Endodermal cell (in vitro differentiated cells): ENCODE results near the gene ADSL. TPM values are rescaled to one million over a fixed set of nuclear protein-coding genes. Genes with fewer than 3 reads are reported as not detected.

Experiments
- DNase-seq: peaks from one replicate; pipeline ENCODE4 v3.0.0-alpha.2; 2017
- H3K27ac ChIP-seq: 2 replicates; pipeline ENCODE4 v1.5.1; 2013; ENCODE audit warnings: mild to moderate bottlenecking, low read depth, low read length, moderate library complexity
- H3K27me3 ChIP-seq: 2 replicates; pipeline ENCODE4 v1.6.1; 2013; ENCODE audit warnings: mild to moderate bottlenecking, low read length, moderate library complexity; ENCODE audit not compliant: insufficient read depth, control insufficient read depth, poor library complexity, severe bottlenecking
- H3K36me3 ChIP-seq: 2 replicates; pipeline ENCODE4 v1.7.0; 2013; ENCODE audit warnings: mild to moderate bottlenecking, low read length, moderate library complexity; ENCODE audit not compliant: control insufficient read depth, insufficient read depth
- H3K4me1 ChIP-seq: one replicate; pipeline ENCODE4 v1.7.0; 2013; ENCODE audit warnings: low read length; ENCODE audit not compliant: control insufficient read depth, insufficient read depth
- H3K4me3 ChIP-seq: 2 replicates; pipeline ENCODE4 v1.5.1; 2013; ENCODE audit warnings: mild to moderate bottlenecking, low read length, moderate library complexity
- H3K9ac ChIP-seq: 2 replicates; pipeline ENCODE4 v1.6.1; 2013; ENCODE audit warnings: mild to moderate bottlenecking, low read length, moderate library complexity; ENCODE audit not compliant: poor library complexity, severe bottlenecking; ENCODE audit errors: extremely low read depth
- H3K9me3 ChIP-seq: 2 replicates; pipeline ENCODE4 v1.6.1; 2013; ENCODE audit warnings: mild to moderate bottlenecking, low read length, moderate library complexity; ENCODE audit not compliant: control insufficient read depth
- H3K27ac Mint-ChIP-seq: 2 replicates; pipeline ENCODE4 v1.8.0; 2020; ENCODE audit warnings: mixed read lengths
- H3K27me3 Mint-ChIP-seq: 2 replicates; pipeline ENCODE4 v1.8.0; 2021; ENCODE audit warnings: mild to moderate bottlenecking, mixed read lengths; ENCODE audit not compliant: insufficient read depth
- H3K36me3 Mint-ChIP-seq: 2 replicates; pipeline ENCODE4 v1.8.0; 2020; ENCODE audit warnings: low read depth, mixed read lengths
- H3K4me1 Mint-ChIP-seq: 2 replicates; pipeline ENCODE4 v1.8.0; 2020; ENCODE audit warnings: mixed read lengths
- H3K4me3 Mint-ChIP-seq: 2 replicates; pipeline ENCODE4 v1.8.0; 2020; ENCODE audit warnings: mild to moderate bottlenecking, moderate library complexity, mixed read lengths
- H3K9me3 Mint-ChIP-seq: 2 replicates; pipeline ENCODE4 v1.8.0; 2020; ENCODE audit warnings: mild to moderate bottlenecking, mixed read lengths
- CTCF ChIP-seq: fragments of 200-600 bp; sonication (generic); conservative IDR thresholded peaks from 2 replicates; pipeline ENCODE4 v1.5.0; 2021; ENCODE audit warnings: antibody characterized with exemption, mild to moderate bottlenecking
- WGBS, 2 experiments: methylation state at CpG; one replicate each; pipeline versions ENCODE4 v1.1.5 to v1.1.7; 2013; ENCODE audit warnings: missing lambda C conversion rate in 2 of 2, mixed read lengths in 1 of 2; ENCODE audit not compliant: insufficient coverage in 1 of 2, insufficient read length in 1 of 2; 5-methylcytosine and 5-hydroxymethylcytosine counted together
- total RNA-seq, 2 donors: library from RNA; stranded (reverse); fragmentation: NEBNext Ultra II Directional in 1 of 2; extraction: Animal tissue kit (Norgen Biotek cat#: 25700) in 1 of 2; gene quantifications; 2 replicates in 1 of 2; 3 replicates in 1 of 2; pipeline ENCODE4 v1.2.1, GENCODE V29; 2021

ADSL gene
- total RNA-seq, 2 donors from 2014 or later: 107 to 118 TPM

- H3K9me3 Mint-ChIP-seq: no peaks in the 10 kb centered on the region
- H3K4me3 Mint-ChIP-seq: no peak overlapping the region
- H3K36me3 ChIP-seq: peaks cover 56% of the 10 kb centered on the region
- H3K4me3 ChIP-seq: no peak overlapping the region
- no peak for DNase-seq
- TF ChIP-seq CTCF: no peak
- H3K4me1 Mint-ChIP-seq: peaks cover 5% of the 10 kb centered on the region
- no peak overlapping the region for H3K9ac ChIP-seq
- no peak overlapping the region for H3K27ac Mint-ChIP-seq
- H3K27me3 ChIP-seq: no peaks in the 10 kb centered on the region
- H3K27me3 Mint-ChIP-seq: no peaks in the 10 kb centered on the region
- H3K9me3 ChIP-seq: no peaks in the 10 kb centered on the region
- no peaks in the 10 kb centered on the region for H3K4me1 ChIP-seq
- WGBS, 2 experiments: 100% methylated on average over 2 to 3 of the region's 3 CpGs
- peaks cover 70% of the 10 kb centered on the region for H3K36me3 Mint-ChIP-seq
- no peak overlapping the region for H3K27ac ChIP-seq
These were observed 22.5 kb downstream of the ADSL start for GRCh38 chr22:40368836-40369235.

- peaks cover 34% of the 10 kb centered on the region for H3K36me3 Mint-ChIP-seq
- no peak overlapping the region for H3K4me3 Mint-ChIP-seq
- peaks cover 5% of the 10 kb centered on the region for H3K4me1 Mint-ChIP-seq
- WGBS, 2 experiments: 91 to 92% methylated on average over 8 of the region's 8 CpGs
- H3K9ac ChIP-seq: no peak overlapping the region
- no peaks in the 10 kb centered on the region for H3K27me3 Mint-ChIP-seq
- no peak for TF ChIP-seq CTCF
- H3K9me3 ChIP-seq: no peaks in the 10 kb centered on the region
- no peak overlapping the region for H3K4me3 ChIP-seq
- H3K36me3 ChIP-seq: peaks cover 12% of the 10 kb centered on the region
- no peaks in the 10 kb centered on the region for H3K9me3 Mint-ChIP-seq
- DNase-seq: no peak
- no peaks in the 10 kb centered on the region for H3K27me3 ChIP-seq
- no peak overlapping the region for H3K27ac Mint-ChIP-seq
- no peaks in the 10 kb centered on the region for H3K4me1 ChIP-seq
- no peak overlapping the region for H3K27ac ChIP-seq
These were observed 28.3 kb downstream of the ADSL start for GRCh38 chr22:40374567-40374966.

- H3K9me3 Mint-ChIP-seq: no peaks in the 10 kb centered on the region
- Histone ChIP-seq H3K4me1 (no peaks in the 10 kb centered on the region), H3K9me3 (no peaks in the 10 kb centered on the region), H3K4me3 (no peak overlapping the region), H3K27ac (no peak overlapping the region), H3K9ac (no peak overlapping the region), H3K36me3 (peaks cover 12% of the 10 kb centered on the region), H3K27me3 (no peaks in the 10 kb centered on the region)
- H3K4me3 Mint-ChIP-seq: no peak overlapping the region
- H3K27ac Mint-ChIP-seq: no peak overlapping the region
- TF ChIP-seq CTCF: no peak
- DNase-seq: no peak
- H3K27me3 Mint-ChIP-seq: no peaks in the 10 kb centered on the region
- H3K4me1 Mint-ChIP-seq: peaks cover 4% of the 10 kb centered on the region
- peaks cover 30% of the 10 kb centered on the region for H3K36me3 Mint-ChIP-seq
- WGBS, 2 experiments: 90 to 100% methylated on average over 5 of the region's 5 CpGs
These were observed 29.8 kb downstream of the ADSL start for GRCh38 chr22:40376149-40376548.
